DOHH2 (cell line): ENCODE measurements around the gene CAPN11.

ENCODE experiments used
- CTCF ChIP-seq: fragments of 200-600 bp; sonication (generic); IDR thresholded peaks from one replicate; pipeline ENCODE4 v1.5.1; 2014; ENCODE audit warnings: antibody characterized with exemption, mild to moderate bottlenecking, low read depth, low read length; ENCODE audit not compliant: poor library complexity, severe bottlenecking
- EZH2phosphoT487 ChIP-seq: fragments of 200-600 bp; sonication (generic); IDR thresholded peaks from 2 replicates; pipeline ENCODE4 v1.6.1; 2017; ENCODE audit warnings: borderline replicate concordance, mild to moderate bottlenecking, antibody characterized with exemption, low read length, moderate library complexity, mixed read lengths

DNA sequence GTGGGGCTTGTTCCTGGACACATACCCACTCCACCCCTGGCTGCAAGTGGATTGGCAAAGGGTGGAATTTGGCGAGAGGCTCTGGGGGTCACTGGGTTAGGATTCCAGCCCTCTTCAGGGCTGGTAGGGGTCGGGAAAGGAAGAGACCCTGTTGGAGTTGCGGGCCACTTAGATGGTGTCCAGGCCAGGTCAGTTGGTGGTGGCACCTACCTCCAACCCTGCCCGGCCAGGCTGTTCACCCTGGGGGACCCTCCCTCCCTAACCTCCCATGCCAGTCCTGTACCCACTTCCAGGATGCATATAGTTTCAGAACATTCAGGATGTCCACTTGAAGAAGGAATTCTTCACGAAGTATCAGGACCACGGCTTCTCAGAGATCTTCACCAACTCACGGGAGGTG lies 21.0 kb downstream of the CAPN11 start:
- no peak for TF ChIP-seq CTCF
- no peak for TF ChIP-seq EZH2phosphoT487
